ENCODE results near the gene CTSH.
"Not testable (repeated sequence)": the region's sequence is repeated elsewhere in the genome, so short reads cannot be mapped to it uniquely, and the experiment has no call there.

Gene CTSH

DNA sequence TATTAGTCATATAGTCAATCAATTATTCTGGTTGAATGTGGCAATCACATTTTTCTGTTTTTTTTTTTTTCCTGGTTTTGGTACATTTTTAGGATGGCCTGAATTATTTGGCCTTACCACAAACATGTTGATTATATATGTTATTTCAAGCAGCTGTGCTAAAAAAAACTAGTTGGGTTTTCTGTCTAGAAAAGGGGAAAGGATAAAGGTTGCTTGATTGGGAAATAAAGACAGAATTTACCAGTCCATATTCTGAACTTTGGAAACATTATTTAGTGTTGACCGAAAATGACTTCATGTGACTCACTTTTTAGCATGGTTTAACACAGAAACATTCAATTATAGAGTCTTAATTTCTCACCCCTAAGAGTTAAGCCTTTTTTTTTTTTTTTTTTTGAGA is 64.0 kb downstream of the CTSH start:
- DNase-seq (ENCODE audit: low spot score): no peak

DNA sequence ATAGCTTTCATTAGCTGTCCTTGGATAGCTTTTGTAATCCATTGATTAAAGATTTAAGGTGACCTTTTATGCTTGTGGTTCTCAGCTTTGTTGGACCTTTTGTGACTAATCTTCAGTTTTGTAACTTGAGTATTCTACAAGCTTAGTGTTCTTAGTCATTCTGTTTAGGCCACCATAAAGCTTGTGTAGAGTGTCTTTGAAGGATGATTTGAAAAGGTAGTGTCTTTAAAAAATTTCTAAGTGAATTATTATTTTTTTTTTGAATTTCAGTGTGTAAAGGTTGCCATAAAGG is 64.7 kb downstream of the CTSH start:
- DNase-seq (ENCODE audit: low spot score): no peak

DNA sequence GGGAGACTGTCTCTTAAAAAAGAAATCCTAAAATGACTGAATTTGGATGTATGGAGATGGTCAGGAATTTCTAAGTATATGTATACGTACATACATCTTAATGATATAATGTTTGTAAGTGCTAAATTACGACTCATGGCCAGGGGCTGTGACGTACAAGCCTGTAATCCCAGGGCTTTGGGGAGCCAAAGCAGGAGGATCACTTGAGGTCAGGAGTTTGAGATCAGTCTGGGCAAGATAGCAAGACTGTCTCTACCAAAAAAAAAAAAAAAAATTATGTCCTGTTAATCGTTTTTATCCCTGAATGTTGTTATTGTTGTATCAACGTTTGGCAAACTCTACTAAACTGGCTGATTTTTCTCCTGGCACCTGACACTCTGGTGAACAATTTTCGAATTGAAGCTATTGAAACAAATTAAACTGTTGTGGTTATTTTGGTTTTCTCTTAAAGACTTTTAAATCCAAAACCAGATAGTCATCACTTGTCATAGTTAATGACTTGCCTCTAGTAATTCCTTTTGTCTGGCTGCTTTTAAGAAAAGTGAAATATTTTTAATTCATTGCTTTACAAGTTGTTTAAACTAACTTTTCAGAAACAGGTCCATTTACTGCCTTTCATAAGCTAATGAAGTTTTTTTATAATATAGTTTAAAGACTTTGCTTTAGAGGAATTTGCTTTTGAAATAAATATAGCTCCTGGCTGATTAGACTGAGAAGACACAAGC is 65.2 kb downstream of the CTSH start:
- no peak for DNase-seq (ENCODE audit: low spot score)

GRCh38 chr15:78878356-78878755 is 66.5 kb downstream of the CTSH start:
- no peak for DNase-seq (ENCODE audit: low spot score)

GRCh38 chr15:78876954-78877353 is 67.9 kb downstream of the CTSH start:
- peak; percentile 40 for DNase-seq (ENCODE audit: low spot score)

DNA sequence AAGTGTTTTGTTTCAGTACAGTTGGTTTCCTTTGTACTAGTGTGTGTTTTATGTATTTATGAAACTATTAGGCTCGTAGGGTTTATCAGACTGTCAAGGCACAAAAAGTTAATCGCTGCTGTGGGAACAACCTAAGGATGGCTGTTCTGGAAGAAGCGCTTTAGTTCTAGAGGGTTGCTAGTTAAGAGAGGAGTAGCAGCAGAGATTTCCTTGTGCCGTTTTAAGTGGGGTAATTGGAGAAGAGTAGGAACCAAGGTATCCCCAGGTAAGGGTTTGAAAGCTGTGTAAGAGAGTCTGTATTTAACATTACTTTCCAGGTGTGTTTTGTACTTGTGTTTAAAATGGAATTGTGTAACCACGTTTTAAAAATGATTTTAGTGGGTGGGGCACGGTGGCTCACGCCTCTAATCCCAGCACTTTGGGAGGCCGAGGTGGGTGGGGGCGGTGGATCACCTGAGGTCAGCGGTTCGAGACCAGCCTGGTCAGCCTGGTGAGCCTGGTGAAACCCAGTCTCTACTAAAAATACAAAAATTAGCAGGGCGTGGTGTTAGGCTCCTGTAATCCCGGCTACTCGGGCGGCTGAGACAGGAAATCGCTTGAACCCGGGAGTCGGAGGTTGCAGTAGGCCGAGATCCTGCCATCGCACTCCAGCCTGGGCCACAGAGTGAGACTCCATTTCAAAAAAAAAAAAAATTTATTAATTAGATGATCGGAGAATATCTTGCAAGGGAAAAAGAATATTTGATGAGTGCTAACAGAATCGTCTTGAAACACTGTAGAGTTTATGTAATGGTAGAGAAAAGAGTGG is 69.5 kb downstream of the CTSH start:
- DNase-seq (ENCODE audit: low spot score): no peak

DNA sequence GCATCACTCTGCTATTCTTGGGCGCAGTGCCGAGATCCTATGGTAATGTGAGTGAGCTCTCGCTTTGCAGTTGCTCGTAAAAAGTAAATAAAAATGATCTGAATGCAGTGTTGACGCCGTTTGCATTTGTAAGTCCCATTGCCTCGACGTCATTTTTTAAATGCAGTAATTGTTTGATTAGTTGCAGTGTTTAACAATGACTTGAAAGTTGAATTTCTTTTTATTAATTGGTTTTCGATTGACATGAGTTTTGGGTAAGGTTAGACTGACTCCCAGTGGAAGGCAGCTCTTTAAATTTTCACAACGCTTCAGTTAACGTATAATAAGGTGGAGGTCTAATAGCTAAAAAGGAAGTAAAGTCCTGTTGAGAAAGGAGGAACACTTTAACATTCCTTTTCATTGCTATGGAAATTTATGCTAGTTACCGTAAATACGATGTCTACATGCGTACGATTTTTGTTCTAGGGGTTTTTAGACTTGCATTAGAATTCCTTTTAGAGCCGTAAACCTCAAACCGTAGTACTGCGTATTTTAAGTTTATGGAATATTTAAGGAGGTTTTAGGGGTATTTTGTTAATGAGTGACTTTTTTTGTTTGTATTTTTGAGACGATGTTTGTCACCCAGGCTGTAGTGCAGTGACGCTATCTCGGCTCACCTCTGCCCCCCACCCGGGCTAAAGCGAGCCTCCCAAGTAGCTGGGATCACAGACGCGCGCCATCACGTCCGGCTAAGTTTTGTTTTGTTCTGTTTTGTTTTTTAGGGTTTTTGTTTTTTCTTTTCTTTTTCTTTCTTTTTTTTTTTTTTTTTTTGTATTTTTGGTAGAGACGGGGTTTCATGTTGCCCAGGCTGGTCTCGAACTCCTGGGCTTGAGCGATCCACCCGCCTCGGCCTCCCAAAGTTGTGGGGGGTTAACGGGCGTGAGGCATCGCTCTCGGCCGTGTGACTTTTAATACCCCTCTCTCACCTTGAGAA is 70.8 kb downstream of the CTSH start:
- DNase-seq (ENCODE audit: low spot score): peak; percentile 37

DNA sequence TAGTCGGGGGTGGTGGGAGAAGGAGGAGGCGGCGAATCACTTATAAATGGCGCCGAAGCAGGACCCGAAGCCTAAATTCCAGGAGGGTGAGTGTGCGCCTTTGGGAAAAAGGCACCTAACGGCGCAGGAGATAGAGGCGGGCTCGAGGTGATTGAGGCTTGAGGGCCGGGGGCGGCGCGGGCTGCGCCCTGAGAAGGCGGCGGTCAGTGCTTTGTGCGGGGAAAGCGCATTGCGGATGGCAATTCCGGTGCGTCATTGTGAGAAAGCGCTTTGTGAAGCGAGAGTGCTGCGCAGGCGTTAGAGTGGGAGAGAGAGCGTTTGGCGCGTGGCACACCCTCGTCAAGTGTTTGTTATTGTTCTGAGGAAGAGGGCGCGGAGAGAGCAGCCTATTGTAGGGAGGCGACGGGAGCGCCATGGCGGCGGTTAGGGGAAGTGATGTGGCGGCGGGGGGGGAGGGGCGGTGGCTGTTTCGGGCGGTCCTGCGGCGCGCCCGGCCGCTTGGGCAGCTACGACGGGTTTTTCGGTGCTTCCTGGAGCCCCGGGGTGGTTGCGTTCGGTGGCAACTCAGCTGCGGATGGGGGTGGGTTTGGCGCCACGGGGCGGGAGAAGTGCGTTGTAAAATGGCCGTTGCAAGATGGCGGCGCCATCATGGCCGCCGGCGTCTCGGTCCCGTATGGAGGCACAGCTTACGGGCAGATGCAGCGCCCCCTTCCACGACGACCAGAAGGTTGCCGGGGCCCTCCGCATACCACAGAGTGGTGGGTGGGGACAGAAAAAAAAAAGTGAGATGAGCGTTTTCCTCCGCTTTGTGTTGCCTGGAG is 71.7 kb downstream of the CTSH start:
- DNase-seq (ENCODE audit: low spot score): peak; percentile 88

GRCh38 chr15:78872155-78872971 is 72.5 kb downstream of the CTSH start, which contains the start of gene MORF4L1:
Gene MORF4L1 (plus strand): TSS chr15:78872890. CDS start chr15:78873018, 128 bp downstream.
- peak; percentile 86 for DNase-seq (ENCODE audit: low spot score)

DNA sequence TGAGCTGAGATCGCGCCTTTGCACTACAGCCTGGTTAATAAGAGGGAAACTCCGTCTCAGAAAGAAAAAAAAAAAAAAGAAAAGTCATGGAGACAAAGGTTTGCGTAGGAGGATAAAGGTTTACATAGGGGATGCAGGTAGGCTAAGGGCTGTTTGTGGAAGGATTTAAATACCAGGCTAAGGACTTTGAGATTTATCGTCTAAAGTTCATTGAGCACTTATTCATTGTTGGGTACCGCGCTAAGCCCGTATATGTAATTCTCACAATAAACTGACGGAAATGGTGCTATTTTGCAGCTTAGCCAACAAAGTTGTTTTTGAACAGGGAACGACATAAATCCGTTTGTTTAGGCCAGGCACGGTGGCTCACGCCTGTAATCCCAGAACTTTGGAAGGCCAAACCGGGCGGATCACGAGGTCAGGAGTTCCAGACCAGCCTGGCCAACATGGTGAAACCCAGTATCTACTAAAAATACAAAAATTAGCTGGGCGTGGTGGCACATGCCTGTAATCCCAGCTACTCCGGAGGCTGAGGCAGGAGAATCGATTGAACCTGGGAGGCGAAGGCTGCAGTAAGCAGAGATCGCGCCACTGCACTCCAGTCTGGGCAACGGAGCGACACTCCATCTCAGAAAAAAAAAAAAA is 73.2 kb downstream of the CTSH start:
- not testable (repeated sequence) for DNase-seq (ENCODE audit: low spot score)
